Measurements from ENCODE around the gene OR5K2. TPM values are rescaled to one million over a fixed set of nuclear protein-coding genes. Genes with fewer than 3 reads are reported as not detected.

OR5K2 gene
- total RNA-seq (ENCODE audit: low replicate concordance): not detected in 2 replicates

DNA sequence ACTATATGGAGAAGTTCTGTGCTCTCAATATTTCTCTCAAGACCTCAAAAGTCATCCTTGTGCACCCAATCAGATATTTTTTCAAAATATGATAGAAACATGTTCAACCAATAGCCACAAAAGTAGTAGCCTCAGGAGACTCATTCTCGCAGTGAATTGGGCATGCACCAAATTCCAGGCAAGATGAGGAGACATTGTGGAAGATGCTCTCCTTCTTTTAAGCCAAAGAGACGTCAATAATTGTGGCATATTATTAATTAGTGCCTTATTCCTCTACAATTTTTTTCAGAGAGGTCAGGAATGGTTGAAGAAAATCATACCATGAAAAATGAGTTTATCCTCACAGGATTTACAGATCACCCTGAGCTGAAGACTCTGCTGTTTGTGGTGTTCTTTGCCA lies at the start of gene OR5K2:
TSS of gene OR5K2 (plus strand) at position 301 of the 400 bp plus-strand sequence. CDS start at position 301, 0 bp downstream.

DNA sequence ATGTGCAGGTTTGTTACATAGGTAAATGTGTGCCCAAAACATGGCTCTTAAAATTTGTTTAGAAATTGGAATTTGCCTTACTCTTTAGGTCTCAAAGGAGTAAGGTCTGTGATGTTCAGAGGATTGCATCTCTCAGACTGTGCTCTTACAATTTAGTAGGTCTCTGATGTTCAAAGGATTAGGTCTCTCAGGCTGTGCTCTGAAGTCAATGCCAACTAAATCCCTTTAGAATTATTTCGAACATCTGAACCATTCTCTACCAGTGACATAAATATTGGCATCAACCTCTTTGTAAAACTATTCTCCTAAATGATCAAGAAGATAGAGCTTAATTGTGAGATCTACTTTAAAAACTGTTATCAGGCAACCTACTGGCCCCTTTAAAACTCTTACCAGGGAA lies 34.6 kb upstream of the OR5K2 start, which contains the start of gene OR5K1:
TSS of gene OR5K1 (plus strand) at position 301 of the 400 bp plus-strand sequence. CDS start 6,376 bp downstream, outside the sequence.

DNA sequence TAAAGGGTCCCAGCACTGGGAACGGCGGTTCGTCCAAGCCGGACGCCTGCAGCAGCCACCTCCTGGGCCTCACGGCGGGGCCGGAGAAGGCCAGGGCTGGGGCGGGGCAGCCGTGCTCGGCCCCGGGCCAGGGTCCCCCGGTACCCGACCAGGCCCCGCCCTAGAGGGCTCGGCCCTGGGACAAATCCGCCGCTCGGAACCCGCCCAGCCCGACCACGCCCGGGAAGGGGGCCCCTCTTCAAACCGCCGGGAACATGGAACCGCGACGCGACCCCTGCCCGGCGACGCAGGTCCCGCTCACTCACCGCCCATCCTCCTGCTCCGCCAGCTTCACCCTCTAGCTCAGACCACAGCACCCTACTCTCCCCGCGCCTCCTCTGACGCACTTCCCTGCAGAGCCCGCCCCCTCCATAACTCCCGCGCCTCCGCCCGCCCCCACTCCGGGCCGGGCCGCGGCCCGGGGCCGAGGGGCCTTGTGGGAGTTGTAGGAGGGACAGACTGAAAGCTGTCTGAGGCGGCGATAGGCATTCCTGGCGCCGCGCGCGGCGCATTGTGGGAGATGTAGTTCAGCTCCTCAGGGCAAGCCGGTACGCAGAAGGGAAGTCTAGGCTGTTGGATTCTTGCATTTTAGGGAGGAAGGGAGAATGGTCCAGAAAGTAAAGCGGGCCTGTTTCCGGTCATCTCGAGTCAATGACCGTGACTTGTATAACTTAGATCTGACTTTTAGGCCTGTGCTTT lies 25.2 kb downstream of the OR5K2 start, which contains the start of gene CLDND1:
TSS of gene CLDND1 (minus strand) at position 359 of the 738 bp plus-strand sequence. CDS start 1,478 bp downstream, outside the sequence.

DNA sequence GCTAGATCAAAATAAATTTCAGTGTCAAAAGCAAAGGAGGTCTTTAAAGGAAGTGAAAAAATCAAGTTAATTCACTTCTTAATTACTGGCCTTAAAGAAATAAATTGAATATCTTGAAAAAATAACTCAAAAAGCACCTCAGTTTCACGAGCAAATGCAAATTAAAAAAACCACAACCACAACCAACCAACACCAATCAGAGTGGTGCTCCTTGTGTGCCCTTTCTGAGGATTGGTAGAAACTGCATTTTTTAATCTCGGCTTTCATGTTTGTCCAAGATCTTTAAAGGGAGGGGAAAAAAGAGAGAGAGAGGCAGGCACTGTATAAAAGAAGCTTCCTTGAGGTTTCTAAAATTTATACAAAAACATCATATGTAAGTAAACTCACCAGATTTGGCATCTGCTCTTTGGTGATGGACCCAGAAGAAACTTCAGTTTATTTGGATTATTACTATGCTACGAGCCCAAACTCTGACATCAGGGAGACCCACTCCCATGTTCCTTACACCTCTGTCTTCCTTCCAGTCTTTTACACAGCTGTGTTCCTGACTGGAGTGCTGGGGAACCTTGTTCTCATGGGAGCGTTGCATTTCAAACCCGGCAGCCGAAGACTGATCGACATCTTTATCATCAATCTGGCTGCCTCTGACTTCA lies 34.3 kb downstream of the OR5K2 start, which contains the start of gene GPR15:
TSS of gene GPR15 (plus strand) at position 357 of the 653 bp plus-strand sequence. CDS start at position 413, 56 bp downstream.

Other genes starting within 250 kb of the OR5K2 start
- not detected in 2 replicates for gene OR5H6, start 233.4 kb upstream of the OR5K2 start, total RNA-seq (ENCODE audit: low replicate concordance)
- gene OR5H2, start 215.2 kb upstream of the OR5K2 start, total RNA-seq (ENCODE audit: low replicate concordance): not detected in 2 replicates
- gene OR5K4, start 143.8 kb upstream of the OR5K2 start, total RNA-seq (ENCODE audit: low replicate concordance): not detected in 2 replicates
- gene OR5K3, start 107.0 kb upstream of the OR5K2 start, total RNA-seq (ENCODE audit: low replicate concordance): not detected in 2 replicates
- gene OR5K1, start 34.5 kb upstream of the OR5K2 start, total RNA-seq (ENCODE audit: low replicate concordance): not detected in 2 replicates
- gene CLDND1, start 25.2 kb downstream of the OR5K2 start, total RNA-seq (ENCODE audit: low replicate concordance): 56.7 and 59.7 TPM in 2 replicates
- not detected in 2 replicates for gene GPR15, start 34.3 kb downstream of the OR5K2 start, total RNA-seq (ENCODE audit: low replicate concordance)
- gene CPOX, start 95.9 kb downstream of the OR5K2 start, total RNA-seq (ENCODE audit: low replicate concordance): 14.7 and 18.7 TPM in 2 replicates

Measured in smooth muscle cell of the coronary artery (primary cell).